ENCODE measurements around the gene NUP54.

The NUP54 gene

GRCh38 chr4:76096076-76096475, 52.1 kb downstream of the NUP54 start:
- no peaks in the 10 kb centered on the region for H3K9me2 ChIP-seq (replicated peaks; ENCODE audit: insufficient read depth, low read length)
- H3K36me3 ChIP-seq (replicated peaks; ENCODE audit: insufficient read depth, low read length) = no peaks in the 10 kb centered on the region
- H3K4me3 ChIP-seq (ENCODE audit: low read length) = no peak overlapping the region
- H3K9me3 ChIP-seq (replicated peaks; ENCODE audit: insufficient read depth, low read length) = no peaks in the 10 kb centered on the region
- no peak overlapping the region for H3K4me2 ChIP-seq (ENCODE audit: low read depth, low read length)
- H3K27me3 ChIP-seq (replicated peaks; ENCODE audit: insufficient read depth, low read length) = no peaks in the 10 kb centered on the region
- H3K79me2 ChIP-seq (ENCODE audit: low read length) = no peaks in the 10 kb centered on the region
- DNase-seq = no peak
- no peaks in the 10 kb centered on the region for H4K20me1 ChIP-seq (ENCODE audit: insufficient read depth, low read length)
- TF ChIP-seq EZH2 (optimal IDR thresholded peaks at IDR 0.05; ENCODE audit: low read depth, low read length) (no peak), EZH2phosphoT487 (IDR thresholded peaks at IDR 0.05; ENCODE audit: low read length) (no peak), CTCF (IDR thresholded peaks at IDR 0.05; ENCODE audit: low read length) (no peak)
- H2AFZ ChIP-seq (ENCODE audit: low read length) = no peak overlapping the region
- no peaks in the 10 kb centered on the region for H3F3A ChIP-seq (ENCODE audit: insufficient read depth, low read length)
- H3K9ac ChIP-seq (ENCODE audit: low read length) = no peak overlapping the region
- H3K4me1 ChIP-seq (ENCODE audit: low read length) = no peaks in the 10 kb centered on the region
- no peak overlapping the region for H3K27ac ChIP-seq (ENCODE audit: low read length)

- Histone ChIP-seq H3K9me3 (replicated peaks; ENCODE audit: insufficient read depth, low read length) (no peaks in the 10 kb centered on the region), H3K4me3 (ENCODE audit: low read length) (no peak overlapping the region), H3K27ac (ENCODE audit: low read length) (no peak overlapping the region), H3K4me1 (ENCODE audit: low read length) (no peaks in the 10 kb centered on the region), H3F3A (ENCODE audit: insufficient read depth, low read length) (no peaks in the 10 kb centered on the region), H3K9me2 (replicated peaks; ENCODE audit: insufficient read depth, low read length) (no peaks in the 10 kb centered on the region), H3K36me3 (replicated peaks; ENCODE audit: insufficient read depth, low read length) (no peaks in the 10 kb centered on the region), H3K27me3 (replicated peaks; ENCODE audit: insufficient read depth, low read length) (no peaks in the 10 kb centered on the region), H4K20me1 (ENCODE audit: insufficient read depth, low read length) (no peaks in the 10 kb centered on the region), H2AFZ (ENCODE audit: low read length) (no peak overlapping the region), H3K4me2 (ENCODE audit: low read depth, low read length) (no peak overlapping the region), H3K79me2 (ENCODE audit: low read length) (no peaks in the 10 kb centered on the region), H3K9ac (ENCODE audit: low read length) (no peak overlapping the region)
- TF ChIP-seq CTCF (IDR thresholded peaks at IDR 0.05; ENCODE audit: low read length) (no peak), EZH2 (optimal IDR thresholded peaks at IDR 0.05; ENCODE audit: low read depth, low read length) (no peak), EZH2phosphoT487 (IDR thresholded peaks at IDR 0.05; ENCODE audit: low read length) (no peak)
- DNase-seq = no peak
Measured at GRCh38 chr4:76095568-76095967, 52.6 kb downstream of the NUP54 start.

GRCh38 chr4:76091052-76091451, 57.1 kb downstream of the NUP54 start:
- Histone ChIP-seq H3F3A (ENCODE audit: insufficient read depth, low read length) (no peaks in the 10 kb centered on the region), H3K9ac (ENCODE audit: low read length) (no peak overlapping the region), H3K9me2 (replicated peaks; ENCODE audit: insufficient read depth, low read length) (no peaks in the 10 kb centered on the region), H3K4me3 (ENCODE audit: low read length) (no peak overlapping the region), H3K27ac (ENCODE audit: low read length) (no peak overlapping the region), H3K36me3 (replicated peaks; ENCODE audit: insufficient read depth, low read length) (no peaks in the 10 kb centered on the region), H4K20me1 (ENCODE audit: insufficient read depth, low read length) (no peaks in the 10 kb centered on the region), H3K9me3 (replicated peaks; ENCODE audit: insufficient read depth, low read length) (no peaks in the 10 kb centered on the region), H3K27me3 (replicated peaks; ENCODE audit: insufficient read depth, low read length) (no peaks in the 10 kb centered on the region), H2AFZ (ENCODE audit: low read length) (no peak overlapping the region), H3K79me2 (ENCODE audit: low read length) (no peaks in the 10 kb centered on the region), H3K4me2 (ENCODE audit: low read depth, low read length) (no peak overlapping the region), H3K4me1 (ENCODE audit: low read length) (no peaks in the 10 kb centered on the region)
- DNase-seq = no peak
- TF ChIP-seq CTCF (IDR thresholded peaks at IDR 0.05; ENCODE audit: low read length) (no peak), EZH2 (optimal IDR thresholded peaks at IDR 0.05; ENCODE audit: low read depth, low read length) (no peak), EZH2phosphoT487 (IDR thresholded peaks at IDR 0.05; ENCODE audit: low read length) (no peak)
